ENCODE measurements around the gene KLHL26.

DNA sequence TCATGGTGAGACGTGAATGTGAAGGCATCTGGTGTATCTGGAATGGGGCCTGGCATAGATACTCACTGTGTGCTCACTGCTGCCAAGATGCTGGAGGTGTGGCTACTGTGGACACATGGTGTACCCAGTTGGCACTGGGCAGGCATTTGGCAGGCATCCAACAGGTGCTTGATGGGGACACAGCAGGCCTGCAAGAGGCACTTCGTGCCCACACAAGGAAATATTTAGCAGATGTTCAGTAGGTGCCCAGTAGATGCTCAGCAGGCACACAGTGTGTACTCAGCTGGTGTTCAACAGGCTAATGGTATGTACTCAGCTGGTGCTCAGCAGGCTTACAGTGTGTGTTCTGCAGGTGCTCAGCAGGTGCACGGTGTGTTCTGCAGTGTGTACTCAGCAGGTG, 60.9 kb downstream of the KLHL26 start:
- no peak for TF ChIP-seq EP300 (IDR thresholded peaks at IDR 0.05)
- no peak for TF ChIP-seq POLR2A (IDR thresholded peaks at IDR 0.05)
- TF ChIP-seq, protein P1, sequence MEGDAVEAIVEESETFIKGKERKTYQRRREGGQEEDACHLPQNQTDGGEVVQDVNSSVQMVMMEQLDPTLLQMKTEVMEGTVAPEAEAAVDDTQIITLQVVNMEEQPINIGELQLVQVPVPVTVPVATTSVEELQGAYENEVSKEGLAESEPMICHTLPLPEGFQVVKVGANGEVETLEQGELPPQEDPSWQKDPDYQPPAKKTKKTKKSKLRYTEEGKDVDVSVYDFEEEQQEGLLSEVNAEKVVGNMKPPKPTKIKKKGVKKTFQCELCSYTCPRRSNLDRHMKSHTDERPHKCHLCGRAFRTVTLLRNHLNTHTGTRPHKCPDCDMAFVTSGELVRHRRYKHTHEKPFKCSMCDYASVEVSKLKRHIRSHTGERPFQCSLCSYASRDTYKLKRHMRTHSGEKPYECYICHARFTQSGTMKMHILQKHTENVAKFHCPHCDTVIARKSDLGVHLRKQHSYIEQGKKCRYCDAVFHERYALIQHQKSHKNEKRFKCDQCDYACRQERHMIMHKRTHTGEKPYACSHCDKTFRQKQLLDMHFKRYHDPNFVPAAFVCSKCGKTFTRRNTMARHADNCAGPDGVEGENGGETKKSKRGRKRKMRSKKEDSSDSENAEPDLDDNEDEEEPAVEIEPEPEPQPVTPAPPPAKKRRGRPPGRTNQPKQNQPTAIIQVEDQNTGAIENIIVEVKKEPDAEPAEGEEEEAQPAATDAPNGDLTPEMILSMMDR (IDR thresholded peaks at IDR 0.05) = no peak
